HepG2 (cell line): ENCODE measurements around the gene CDH8.

ENCODE experiments used
- GATAD1 ChIP-seq: IDR thresholded peaks from 2 replicates; pipeline ENCODE4 v1.6.1; 2016; ENCODE audit warnings: missing genetic modification reagents, missing compliant biosample characterization
- HCFC1 ChIP-seq: fragments of 150-350 bp; IDR thresholded peaks from 2 replicates; pipeline ENCODE4 v1.6.1; 2014; ENCODE audit warnings: low read depth, low read length
- NR1H2 ChIP-seq: sonication (generic); formaldehyde crosslinking; IDR thresholded peaks from 2 replicates; pipeline ENCODE4 v1.8.1; 2022; ENCODE audit warnings: low read depth, missing genetic modification reagents, borderline replicate concordance
- POLR2A ChIP-seq, 2 experiments: IDR thresholded peaks; 2 replicates each; pipeline ENCODE4 v1.6.1; 2011; ENCODE audit warnings: low read depth in 2 of 2, low read length in 2 of 2, mild to moderate bottlenecking in 1 of 2, moderate library complexity in 1 of 2; ENCODE audit not compliant: insufficient read depth in 1 of 2
- TP53 ChIP-seq: sonication (generic); formaldehyde crosslinking; conservative IDR thresholded peaks from 2 replicates; pipeline ENCODE4 v1.4.0; 2020; ENCODE audit warnings: missing genetic modification reagents
- TF ChIP-seq, protein P1 (sequence below): sonication (generic); formaldehyde crosslinking; IDR thresholded peaks from 2 replicates; pipeline ENCODE4 v1.4.0; 2020; ENCODE audit warnings: missing genetic modification reagents
- TF ChIP-seq, protein P2 (sequence below): sonication (generic); formaldehyde crosslinking; IDR thresholded peaks from 2 replicates; pipeline ENCODE4 v1.5.0; 2020; ENCODE audit warnings: mild to moderate bottlenecking, missing genetic modification reagents, moderate library complexity

DNA sequence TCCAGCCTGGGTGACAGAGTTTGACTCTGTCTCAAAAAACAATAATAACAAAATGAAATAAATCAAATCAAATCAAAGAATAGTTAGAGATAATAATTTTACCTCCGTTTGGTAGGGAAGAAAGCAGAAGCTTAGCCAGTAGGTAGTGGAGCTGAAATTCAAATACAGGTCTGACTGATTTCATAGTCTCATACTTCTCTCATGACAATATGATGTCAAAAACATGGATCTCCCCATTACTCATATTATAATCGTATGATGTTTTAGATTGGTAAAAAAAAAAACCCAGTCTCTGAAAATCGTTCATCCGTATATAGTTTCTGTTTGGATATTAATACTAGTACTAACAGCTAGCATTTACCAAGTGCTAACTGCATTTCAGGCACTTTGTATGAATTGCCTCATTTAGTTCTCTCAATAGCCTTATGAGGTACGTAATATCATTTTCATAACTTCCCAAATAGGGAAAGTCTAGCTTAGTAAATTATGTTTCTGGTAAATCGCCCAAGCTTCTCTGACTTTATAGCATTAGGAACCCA lies 48.7 kb downstream of the CDH8 start:
- TF ChIP-seq, protein P1, sequence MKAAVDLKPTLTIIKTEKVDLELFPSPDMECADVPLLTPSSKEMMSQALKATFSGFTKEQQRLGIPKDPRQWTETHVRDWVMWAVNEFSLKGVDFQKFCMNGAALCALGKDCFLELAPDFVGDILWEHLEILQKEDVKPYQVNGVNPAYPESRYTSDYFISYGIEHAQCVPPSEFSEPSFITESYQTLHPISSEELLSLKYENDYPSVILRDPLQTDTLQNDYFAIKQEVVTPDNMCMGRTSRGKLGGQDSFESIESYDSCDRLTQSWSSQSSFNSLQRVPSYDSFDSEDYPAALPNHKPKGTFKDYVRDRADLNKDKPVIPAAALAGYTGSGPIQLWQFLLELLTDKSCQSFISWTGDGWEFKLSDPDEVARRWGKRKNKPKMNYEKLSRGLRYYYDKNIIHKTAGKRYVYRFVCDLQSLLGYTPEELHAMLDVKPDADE (CRISPR knock-in tag), result no peak
- TF ChIP-seq POLR2A (IDR thresholded peaks at IDR 0.05; ENCODE audit: insufficient read depth in 1 of 2, low read depth in 2 of 2, low read length in 2 of 2) (no peak), TP53 (no peak), NR1H2 (CRISPR knock-in tag) (no peak), HCFC1 (no peak), GATAD1 (no peak)
- TF ChIP-seq, protein P2, sequence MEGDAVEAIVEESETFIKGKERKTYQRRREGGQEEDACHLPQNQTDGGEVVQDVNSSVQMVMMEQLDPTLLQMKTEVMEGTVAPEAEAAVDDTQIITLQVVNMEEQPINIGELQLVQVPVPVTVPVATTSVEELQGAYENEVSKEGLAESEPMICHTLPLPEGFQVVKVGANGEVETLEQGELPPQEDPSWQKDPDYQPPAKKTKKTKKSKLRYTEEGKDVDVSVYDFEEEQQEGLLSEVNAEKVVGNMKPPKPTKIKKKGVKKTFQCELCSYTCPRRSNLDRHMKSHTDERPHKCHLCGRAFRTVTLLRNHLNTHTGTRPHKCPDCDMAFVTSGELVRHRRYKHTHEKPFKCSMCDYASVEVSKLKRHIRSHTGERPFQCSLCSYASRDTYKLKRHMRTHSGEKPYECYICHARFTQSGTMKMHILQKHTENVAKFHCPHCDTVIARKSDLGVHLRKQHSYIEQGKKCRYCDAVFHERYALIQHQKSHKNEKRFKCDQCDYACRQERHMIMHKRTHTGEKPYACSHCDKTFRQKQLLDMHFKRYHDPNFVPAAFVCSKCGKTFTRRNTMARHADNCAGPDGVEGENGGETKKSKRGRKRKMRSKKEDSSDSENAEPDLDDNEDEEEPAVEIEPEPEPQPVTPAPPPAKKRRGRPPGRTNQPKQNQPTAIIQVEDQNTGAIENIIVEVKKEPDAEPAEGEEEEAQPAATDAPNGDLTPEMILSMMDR, result no peak
